GM18907 (cell line): ENCODE results near the gene DTWD2.
"Not testable (repeated sequence)": the region's sequence is repeated elsewhere in the genome, so short reads cannot be mapped to it uniquely, and the experiment has no call there.

Source experiments
- ATAC-seq: cut with Tn5 transposase; IDR thresholded peaks from one replicate; pipeline ENCODE4 v1.9.1; 2021; ENCODE audit warnings: mild to moderate bottlenecking, moderate library complexity; ENCODE audit not compliant: unreplicated experiment

DTWD2 gene

DNA sequence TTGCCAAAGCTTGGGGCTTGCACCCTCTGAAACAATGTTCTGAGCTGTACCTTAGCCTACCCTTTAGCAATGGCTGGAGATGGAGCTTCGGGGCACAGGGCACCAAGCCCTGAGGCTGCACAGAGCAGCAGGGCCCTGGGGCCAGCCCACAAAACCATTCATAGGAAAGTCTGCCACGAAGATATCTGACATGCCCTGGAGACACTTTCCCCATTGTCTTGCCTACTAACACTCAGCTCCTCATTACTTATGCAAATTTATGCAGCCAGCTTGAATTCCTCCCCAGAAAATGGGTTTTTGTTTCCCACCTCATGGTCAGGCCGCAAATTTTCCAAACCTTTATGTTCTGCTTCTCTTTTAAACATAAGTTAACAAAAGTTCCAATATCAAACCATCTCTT is 105.7 kb downstream of the DTWD2 start:
- no peak for ATAC-seq

DNA sequence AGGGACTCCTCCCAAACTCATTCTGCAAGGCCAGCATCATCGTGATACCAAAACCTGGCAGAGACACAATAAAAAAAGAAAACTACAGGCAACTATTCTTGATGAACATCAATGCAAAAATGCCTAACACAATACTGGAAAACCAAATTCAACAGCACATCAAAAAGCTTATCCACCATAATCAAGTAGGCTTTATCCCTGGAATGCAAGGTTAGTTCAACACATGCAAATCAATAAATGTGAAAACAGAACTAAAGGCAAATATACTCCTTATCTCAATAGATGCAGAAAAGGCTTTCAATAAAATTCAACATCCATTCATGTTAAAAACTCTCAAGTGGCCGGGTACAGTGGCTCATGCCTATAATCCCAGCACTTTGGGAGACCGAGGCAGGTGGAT is 111.5 kb downstream of the DTWD2 start:
- ATAC-seq = not testable (repeated sequence)

DNA sequence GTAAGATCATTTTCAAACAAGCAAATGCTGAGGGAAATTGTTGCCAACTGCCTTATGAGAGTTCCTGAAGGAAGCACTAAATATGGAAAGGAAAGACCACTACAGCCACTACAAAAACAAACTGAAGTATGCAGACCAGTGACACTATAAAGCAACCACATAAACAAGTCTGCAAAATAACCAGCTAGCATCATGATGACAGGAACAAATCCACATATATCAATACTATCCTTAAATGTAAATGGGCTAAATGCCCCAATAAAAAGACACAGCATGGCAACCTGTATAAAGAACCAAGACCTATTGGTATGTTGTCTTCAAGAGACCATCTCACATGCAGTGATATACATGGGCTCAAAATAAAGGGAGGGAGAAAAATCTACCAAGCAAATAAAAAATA is 113.2 kb downstream of the DTWD2 start:
- no peak for ATAC-seq

DNA sequence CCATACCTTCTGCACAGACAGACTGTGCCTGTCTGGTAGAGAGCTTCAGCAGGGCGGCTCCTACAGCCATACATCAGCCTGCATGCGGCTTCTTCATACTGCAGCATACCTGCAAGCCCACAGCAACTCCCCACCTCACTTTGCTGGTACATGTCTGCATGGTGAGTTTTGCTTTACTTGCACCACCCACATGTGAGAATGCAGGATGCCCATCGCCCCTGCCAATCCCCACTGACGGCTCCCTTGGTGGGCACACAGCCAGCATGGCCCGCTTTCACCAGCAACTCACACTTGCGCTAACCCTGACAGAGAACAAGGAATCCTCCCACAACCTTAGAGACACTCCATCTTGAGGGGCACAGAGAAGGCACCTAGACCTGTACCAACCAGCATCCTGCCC is 114.9 kb downstream of the DTWD2 start:
- ATAC-seq = no peak

DNA sequence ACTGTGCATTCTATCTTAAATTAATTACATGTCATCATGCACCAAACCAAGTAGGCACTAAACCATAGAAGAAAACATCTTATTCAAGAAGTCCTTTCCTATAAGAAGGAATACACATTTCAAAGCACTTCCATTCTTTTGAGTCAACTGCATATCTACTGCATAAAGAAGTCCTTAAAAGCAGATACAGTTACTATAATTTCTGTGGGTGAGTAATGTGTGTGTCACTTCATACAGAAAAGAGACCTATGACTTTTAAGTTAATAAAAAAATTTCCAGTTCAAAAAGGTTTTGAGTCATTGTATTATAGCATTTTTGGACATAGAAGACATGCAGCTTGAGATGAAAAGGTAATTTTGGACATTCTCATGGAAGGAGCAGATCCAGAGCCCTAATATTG is 125.0 kb downstream of the DTWD2 start:
- ATAC-seq = no peak

DNA sequence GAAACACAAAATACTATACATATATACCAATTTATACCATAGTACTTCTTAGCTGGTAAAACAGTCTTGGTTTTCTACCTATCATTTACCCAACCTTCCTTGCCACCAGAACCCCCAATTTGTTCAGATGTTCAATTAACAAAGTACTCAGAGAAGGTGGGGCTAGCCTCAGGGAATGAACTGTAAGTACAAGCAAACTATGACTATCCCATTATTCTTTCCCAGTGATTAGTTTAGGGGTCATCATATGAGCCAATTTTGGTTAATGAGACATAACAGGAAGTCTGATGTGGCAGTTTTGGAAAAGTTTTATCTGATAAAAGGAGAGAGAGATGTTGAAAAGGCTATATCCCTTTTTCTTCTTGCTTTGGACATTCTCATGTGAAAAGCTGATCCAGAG is 125.8 kb downstream of the DTWD2 start:
- no peak for ATAC-seq

DNA sequence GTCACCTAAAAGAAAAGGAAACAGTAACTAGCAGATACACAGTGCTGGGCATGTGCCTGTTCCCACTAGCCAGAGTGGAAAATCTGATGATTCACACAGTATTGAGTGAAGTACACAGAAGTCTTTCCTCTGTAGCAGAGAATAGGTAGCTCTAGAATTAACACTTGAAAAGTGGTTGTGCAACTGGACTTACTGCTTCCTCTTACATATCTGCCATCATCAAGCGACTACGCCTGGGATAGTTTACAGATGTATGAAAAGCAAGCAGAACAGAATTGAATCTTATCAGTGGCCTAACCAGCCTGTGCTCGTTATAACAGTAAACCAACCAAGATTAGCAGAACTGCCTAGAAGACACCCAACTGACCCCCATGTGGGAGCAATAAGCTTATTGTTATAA is 130.6 kb downstream of the DTWD2 start:
- ATAC-seq = no peak

DNA sequence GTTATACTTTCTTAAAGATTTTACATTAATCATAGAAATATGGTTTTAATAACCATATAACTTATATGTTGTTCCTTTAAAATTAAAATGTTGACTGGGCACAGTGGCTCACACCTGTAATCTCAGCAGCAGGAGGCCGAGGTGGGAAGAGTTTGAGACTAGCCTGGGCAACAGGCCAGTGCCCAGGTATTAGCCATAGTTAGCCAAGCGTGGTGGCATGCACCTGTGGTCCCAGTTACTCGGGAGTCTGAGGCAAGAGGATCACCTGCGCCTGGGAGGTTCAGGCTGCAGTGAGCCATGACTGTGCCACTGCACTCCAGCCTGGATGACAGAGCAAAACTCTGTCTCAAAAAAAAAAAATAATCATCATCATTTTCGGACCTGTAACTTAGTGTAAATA is 133.5 kb downstream of the DTWD2 start:
- no peak for ATAC-seq

DNA sequence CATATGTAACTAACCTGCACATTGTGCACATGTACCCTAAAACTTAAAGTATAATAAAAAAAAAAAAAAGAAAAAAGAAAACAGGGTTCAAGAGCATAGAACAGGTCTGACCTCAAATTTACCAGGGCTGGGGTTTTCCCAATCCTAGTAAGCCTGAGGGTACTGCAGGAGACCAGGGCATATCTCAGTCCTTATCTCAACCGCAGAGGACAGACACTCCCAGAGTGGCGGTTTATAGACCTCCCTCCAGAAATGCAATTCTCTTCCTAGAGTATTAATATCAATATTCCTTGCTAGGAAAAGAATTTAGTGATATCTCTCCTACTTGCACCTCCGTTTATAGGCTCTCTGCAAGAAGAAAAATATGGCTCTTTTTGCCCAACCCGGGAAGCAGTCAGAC is 136.6 kb downstream of the DTWD2 start:
- ATAC-seq = not testable (repeated sequence)

DNA sequence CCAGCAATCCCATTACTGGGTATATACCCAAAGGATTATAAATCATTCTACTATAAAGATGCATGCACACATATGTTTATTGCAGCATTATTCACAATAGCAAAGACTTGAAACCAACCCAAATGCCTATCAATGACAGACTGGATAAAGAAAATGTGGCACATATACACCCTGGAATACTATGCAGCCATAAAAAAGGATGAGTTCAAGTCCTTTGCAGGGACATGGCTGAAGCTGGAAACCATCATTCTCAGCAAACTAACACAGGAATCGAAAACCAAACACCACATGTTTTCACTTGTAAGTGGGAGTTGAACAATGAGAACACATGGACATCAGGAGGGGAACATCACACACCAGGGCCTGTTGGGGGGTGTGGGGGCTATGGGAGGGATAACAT is 138.8 kb downstream of the DTWD2 start:
- ATAC-seq = not testable (repeated sequence)

DNA sequence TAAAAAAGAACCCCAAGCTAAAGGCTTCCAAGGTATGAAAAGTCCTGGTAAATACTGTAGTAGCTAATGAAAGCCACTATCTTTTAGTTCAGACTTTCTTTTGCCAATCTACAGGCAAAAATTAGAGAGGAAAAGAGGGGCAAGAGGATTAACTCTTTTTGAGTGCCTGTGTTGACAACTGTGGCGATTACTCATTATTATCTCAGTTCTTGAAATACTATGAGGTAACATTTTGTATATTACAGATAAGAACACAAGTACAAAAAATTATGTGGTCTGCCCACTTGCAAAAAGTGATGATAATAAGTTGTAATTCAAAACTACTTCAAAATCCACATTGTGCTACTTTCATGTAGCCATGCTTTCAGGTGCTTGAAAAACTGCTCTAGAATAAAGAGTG is 144.0 kb downstream of the DTWD2 start:
- ATAC-seq = no peak

DNA sequence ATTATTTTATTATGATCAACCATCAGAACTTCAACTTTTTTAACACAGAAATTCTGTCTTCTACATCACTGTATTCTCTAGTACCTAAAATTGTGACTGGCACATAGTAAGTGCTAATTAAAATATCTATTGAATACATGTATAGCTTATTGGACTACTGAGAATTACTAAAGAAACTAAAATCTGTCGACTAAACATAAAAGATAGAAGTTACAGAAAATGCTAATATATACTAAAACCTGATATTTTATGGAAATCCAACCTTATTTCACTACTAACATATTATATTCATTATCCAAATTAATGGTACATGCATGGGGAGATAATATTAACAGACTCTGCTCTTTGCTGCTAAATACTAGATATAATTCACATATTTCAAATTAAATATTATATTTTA is 153.6 kb downstream of the DTWD2 start:
- ATAC-seq = no peak

DNA sequence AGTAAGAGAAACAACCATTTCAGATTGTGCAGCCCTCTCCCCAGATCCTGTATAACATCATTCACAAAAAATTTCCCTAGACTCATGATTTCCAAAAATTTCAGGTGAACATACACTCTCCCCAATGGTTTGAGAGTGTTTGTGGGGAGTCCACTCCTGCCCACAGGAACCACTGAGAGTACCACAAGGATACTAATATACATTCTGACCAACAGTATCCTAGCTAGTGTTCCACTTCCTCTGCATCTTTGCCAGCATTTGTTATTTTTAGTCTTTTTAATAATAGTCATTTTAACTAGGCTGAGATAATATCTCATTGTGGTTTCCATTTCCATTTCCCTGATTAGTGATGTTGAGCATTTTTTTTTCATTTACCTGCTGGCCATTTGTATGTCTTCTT is 155.4 kb downstream of the DTWD2 start:
- ATAC-seq = peak; percentile 51

DNA sequence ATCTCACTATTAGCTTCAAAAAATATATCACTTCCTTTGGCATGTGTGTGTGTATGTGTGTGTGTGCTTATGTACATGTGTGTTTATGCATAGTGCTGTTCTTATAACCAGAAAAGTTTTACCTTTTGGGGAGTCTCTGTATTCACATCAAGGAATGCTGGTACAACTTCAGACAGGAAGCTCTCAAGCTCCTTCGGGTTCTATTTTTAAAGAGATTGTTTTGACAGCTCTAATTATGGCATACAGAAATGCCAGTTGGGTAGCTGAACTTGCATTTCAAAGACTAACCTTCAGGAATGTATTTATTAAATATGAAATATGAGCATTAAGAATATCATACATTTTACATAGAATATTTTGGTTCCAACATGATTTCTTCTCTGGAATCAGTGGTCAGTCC is 163.1 kb downstream of the DTWD2 start:
- no peak for ATAC-seq

DNA sequence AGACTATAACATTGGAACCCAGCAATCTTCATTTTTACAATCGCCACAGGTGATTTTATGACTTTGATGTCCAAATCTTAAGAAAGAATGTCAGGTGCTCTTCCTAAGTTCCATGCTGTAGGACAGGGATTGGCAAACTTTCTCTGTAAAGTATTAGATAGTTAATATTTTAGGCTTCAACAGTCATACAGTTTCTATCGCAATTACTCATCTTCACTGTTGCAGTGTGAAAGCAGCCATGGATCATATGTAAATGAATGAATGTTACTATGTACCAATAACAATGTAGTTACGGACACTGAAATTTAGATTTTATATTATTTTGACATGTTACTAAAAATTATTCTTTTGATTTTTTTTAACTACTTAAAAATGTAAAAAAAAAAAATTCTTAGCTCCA is 169.7 kb downstream of the DTWD2 start:
- peak; percentile 39 for ATAC-seq

DNA sequence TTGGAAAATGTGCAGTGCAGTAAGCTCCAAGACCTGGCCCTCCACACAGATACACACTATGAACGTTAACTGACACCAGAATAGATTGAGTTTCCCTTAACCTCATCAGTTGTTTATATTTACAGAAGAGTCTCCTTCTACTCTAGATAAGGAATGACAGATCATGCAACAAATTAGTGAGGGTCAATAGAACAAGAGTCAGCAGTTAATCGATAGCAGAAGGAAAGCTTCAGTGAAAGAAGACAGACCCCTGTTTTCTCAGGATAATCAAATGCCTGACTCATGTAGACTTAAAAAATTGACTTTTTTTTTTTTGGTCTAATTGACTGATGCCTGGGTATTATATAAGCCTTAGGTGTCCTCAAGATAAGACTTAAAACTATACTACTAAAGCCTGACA is 179.9 kb downstream of the DTWD2 start:
- no peak for ATAC-seq

DNA sequence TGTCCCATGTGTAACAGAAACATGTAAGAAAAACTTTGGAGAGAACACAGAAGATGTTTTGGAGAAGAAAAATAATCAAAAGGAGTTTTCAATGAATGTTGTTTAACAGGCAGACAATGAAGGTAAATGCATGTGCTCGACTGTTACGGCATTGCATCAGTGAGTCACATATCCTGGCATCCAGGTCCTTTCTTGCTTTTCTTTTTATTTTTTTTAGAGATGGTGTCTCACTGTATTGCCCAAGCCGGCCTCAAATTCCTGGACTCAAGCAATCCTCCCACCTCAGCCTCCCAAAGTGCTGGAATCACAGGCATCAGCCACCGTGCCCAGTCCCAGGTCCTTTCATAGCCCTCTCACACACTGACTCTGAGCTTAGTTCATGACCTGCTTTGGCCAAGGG is 181.8 kb downstream of the DTWD2 start:
- no peak for ATAC-seq

DNA sequence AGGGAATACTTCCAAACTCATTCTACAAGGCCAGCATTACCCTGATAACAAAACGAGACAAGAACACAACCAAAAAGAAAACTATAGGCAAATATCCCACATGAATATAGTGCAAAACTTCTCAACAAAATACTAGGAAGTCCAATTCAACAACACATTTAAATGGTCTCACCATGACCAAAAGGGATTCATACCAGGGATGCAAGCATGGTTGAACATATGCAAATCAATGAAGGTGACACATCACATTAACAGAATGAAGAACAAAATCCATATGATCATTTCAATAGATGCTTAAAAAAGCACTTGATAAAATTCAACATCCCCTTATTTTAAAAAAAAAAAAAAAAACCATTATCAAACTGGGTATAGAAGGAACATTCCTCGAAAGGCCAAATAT is 186.0 kb downstream of the DTWD2 start:
- no peak for ATAC-seq

DNA sequence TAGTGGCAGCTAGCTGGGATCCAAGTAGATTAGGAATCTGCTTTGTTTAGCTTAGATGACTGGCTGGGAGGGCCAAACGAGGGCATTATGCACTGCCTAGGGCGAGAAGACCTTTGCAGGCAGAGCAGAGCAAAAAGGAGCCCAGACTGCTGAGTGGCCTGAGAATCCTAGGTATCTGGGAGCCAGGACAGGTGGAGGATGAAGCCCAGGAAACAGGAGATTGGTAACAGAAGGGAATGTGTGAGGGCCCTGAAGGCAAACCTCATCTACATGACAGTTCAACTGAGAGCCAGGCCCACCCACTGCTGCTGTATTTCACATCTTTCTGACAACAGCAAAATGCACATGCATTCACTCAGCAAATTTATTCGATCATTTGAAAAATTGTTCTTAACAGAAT is 192.3 kb downstream of the DTWD2 start:
- no peak for ATAC-seq

DNA sequence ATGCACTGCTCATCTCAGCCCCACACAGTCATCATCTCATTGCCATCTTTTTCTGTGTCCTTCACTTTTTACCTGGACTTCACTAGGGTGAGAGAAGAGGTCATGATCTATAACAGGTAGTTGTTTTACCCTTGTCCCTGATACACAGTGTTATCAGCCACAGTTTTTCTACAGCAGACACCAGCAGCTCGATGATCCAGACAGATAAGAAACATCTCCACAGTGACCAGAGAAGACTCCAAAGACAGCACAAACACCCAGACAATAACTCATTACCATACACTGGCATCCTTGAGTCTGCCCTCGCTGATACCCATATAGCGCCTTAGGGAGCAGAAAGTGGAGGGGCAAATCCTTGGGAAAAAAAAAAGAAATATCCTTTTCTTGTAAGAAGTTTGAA is 194.1 kb downstream of the DTWD2 start:
- ATAC-seq = no peak

DNA sequence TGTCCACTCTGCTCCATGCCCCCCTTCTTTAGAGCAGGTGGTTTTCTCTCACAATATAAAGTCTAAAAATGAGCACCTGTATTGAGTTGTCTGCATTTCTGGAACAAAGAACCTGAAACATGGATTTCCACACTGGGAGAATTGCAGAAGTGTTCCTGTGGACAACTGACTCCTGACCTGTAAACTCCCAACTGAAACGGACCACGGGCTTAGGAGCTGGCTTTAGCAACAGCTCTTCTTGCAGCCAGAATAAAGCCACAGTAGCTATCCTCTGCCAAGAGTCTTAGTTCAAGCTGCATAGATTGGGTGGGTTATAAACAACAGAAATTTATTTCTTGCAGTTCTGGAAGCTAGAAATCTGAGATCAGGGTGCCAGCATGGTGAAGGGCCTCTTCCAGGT is 194.7 kb downstream of the DTWD2 start:
- ATAC-seq = no peak

DNA sequence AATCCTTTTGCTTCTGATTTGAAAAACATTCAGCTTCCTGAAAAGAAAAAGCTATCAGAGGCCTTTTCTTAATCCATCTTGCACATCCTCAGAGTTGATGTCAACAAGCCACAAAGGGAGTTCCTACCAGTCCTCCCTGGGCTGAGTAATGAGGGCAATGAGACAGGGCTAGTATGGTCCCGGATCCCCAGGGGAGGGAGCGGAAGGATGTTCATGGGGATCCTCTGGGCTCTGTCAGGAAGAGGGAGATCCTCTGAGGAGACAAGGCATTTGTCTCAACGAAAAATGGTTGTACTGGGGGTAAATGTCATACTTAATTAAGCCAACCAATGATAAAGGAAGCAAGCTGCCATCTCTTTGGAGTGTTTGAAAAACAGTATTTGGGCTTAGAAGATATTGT is 195.3 kb downstream of the DTWD2 start:
- no peak for ATAC-seq

DNA sequence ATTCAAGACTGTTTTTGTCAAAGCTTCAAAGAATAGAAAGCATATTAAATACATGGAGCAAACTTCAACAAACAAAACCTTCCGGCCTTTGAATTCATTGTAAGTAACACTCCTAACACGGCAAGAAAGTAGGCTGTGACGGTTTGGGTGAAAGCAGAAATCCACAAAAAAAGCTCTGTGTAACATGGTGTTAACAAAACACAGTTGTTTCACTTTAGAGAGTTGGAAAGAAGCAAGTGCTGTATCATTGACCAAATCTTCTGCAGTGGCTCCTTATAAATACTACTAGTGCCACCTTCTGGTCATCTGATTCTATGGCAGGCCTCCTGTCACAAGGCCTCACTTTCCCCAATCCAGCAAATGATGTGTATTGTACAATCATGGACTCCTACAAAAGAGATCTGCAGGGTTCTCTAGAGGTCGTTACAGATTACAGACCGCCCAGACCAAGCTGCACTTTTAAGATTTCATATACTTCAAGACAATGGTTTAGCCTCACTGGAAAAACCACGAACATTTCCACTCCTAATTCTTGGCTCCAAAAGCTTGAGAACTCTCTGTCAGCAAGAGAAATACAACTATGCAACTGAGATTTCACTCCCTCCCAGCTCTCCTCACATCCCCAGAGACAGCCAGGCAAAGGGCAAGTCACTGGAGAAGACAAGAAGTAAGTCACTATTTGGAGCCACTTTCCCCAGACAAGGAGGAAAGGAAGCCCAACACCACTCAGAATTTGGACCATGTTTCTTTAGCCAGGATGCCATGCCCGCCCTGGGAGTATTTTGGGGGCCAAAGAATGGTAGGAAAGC is 196.2 kb downstream of the DTWD2 start:
- peak; percentile 98 for ATAC-seq
